ENCODE results near the gene PKNOX2.

Gene PKNOX2

DNA sequence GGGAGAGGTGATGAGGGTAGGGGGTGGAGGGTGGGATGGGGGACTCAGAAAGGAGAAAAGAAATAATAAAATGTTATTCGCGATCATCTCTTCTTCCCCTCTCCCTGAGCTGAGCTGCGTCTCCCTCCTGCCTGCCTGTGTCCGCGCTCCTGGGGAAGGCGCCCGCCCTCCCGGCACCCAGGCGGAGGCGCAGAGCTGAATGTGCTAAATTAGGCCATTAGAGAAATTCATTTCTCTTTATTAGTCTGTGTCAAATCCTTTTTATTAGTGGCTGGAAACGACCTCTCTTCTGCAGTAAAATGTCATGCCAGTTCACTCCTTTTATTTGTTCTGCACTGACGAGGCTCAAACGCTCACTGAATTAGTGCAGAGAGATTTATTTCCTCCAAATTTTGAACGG lies 215.4 kb downstream of the PKNOX2 start:
- no peak for DNase-seq (ENCODE audit: extremely low read depth, low read depth)
- TF ChIP-seq, protein P1, sequence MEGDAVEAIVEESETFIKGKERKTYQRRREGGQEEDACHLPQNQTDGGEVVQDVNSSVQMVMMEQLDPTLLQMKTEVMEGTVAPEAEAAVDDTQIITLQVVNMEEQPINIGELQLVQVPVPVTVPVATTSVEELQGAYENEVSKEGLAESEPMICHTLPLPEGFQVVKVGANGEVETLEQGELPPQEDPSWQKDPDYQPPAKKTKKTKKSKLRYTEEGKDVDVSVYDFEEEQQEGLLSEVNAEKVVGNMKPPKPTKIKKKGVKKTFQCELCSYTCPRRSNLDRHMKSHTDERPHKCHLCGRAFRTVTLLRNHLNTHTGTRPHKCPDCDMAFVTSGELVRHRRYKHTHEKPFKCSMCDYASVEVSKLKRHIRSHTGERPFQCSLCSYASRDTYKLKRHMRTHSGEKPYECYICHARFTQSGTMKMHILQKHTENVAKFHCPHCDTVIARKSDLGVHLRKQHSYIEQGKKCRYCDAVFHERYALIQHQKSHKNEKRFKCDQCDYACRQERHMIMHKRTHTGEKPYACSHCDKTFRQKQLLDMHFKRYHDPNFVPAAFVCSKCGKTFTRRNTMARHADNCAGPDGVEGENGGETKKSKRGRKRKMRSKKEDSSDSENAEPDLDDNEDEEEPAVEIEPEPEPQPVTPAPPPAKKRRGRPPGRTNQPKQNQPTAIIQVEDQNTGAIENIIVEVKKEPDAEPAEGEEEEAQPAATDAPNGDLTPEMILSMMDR (IDR thresholded peaks at IDR 0.05; ENCODE audit: low read depth, low read length) = no peak

GRCh38 chr11:125380756-125381445 lies 216.3 kb downstream of the PKNOX2 start:
- TF ChIP-seq, protein P1 (IDR thresholded peaks at IDR 0.05; ENCODE audit: low read depth, low read length) = no peak
- DNase-seq (ENCODE audit: extremely low read depth, low read depth) = no peak

DNA sequence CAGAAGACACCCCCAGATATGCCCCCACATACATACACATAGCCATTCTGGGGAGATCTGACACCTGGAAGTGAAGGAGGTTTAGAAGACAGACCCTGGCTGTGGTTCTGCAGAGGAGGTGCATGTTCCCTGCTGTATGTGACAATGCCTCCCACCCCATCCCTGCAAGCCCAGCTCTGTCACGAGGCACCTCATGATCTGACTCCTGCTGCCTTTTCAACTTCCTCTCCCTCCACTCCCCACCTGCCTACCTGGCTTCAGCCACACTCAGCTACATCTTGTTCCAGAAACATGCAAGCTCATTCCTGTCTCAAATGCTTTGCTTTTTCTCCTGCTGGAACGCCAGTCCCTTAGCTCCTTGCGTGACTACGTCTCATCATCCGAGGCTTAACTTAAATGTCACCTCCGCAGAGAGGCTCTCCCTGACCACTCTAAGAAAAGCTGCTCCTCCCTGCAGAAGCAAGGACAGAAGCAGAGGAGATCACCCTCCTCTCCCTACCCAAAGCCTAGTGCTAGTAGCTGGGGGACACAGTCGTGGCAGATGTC lies 217.0 kb downstream of the PKNOX2 start:
- no peak for DNase-seq (ENCODE audit: extremely low read depth, low read depth)
- TF ChIP-seq, protein P1 (IDR thresholded peaks at IDR 0.05; ENCODE audit: low read depth, low read length) = no peak

- no peak for DNase-seq (ENCODE audit: extremely low read depth, low read depth)
- TF ChIP-seq, protein P1 (IDR thresholded peaks at IDR 0.05; ENCODE audit: low read depth, low read length) = no peak
Measured at GRCh38 chr11:125382314-125382791, 217.8 kb downstream of the PKNOX2 start.

- TF ChIP-seq, protein P1 (IDR thresholded peaks at IDR 0.05; ENCODE audit: low read depth, low read length) = no peak
- DNase-seq (ENCODE audit: extremely low read depth, low read depth) = no peak
Measured at GRCh38 chr11:125382822-125383221, 218.3 kb downstream of the PKNOX2 start.

- TF ChIP-seq, protein P1 (IDR thresholded peaks at IDR 0.05; ENCODE audit: low read depth, low read length) = no peak
- DNase-seq (ENCODE audit: extremely low read depth, low read depth) = no peak
Measured at GRCh38 chr11:125384825-125385224, 220.3 kb downstream of the PKNOX2 start.

DNA sequence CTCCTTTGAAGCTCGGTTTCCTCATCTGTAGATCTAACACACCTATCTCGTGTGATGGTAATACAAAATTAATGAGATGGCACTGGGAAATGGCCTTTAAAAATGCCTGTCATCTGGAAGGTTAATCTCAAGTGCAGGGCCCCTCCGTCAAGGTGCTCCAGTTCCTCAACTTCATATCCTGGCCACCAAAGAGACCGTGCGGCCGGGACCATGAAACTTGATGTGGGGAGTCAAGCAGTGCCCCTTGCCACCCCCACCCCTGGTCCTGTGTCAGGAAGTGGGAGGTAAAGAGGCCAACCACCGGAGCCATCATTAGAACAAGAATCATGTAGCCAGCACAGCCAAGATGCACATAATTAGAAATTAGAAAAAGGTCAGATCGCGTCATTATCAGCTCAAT lies 223.3 kb downstream of the PKNOX2 start:
- TF ChIP-seq, protein P1 (IDR thresholded peaks at IDR 0.05; ENCODE audit: low read depth, low read length) = no peak
- DNase-seq (ENCODE audit: extremely low read depth, low read depth) = no peak
